ENCODE data around the gene ARMC9. TPM values are rescaled to one million over a fixed set of nuclear protein-coding genes. Genes with fewer than 3 reads are reported as not detected.
"Not testable (repeated sequence)": the region's sequence is repeated elsewhere in the genome, so short reads cannot be mapped to it uniquely, and the experiment has no call there.

ARMC9 gene
- total RNA-seq, 1 donor from 2014 or later, result 3.9 TPM

DNA sequence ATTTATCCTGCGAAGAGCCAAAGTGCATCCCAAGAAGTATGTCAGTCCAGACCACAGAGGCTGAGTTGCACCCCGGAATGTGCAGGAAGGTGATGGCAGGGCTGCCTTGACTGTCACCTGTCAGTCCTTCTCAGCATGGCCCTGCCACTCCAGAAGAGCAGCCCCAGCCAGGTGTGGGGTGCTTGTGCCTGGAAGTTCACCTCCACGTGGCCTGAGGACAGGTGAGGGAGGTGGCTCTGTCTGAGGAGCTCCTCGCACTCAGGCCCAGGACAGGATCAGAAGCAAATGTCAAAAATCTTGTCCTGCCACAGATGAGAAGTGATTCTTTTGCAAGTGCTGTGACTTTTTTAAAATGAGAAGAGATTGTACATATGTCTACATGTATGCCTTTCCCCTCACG lies 165.6 kb downstream of the ARMC9 start:
- intact Hi-C loops (cut with DNase I), result no loop called here
- no peak for DNase-seq (ENCODE audit: low spot score)

- DNase-seq (ENCODE audit: low spot score), result peak; percentile 72
- intact Hi-C loops (cut with DNase I), result no loop called here
These were observed 166.8 kb downstream of the ARMC9 start for GRCh38 chr2:231364961-231365810.

DNA sequence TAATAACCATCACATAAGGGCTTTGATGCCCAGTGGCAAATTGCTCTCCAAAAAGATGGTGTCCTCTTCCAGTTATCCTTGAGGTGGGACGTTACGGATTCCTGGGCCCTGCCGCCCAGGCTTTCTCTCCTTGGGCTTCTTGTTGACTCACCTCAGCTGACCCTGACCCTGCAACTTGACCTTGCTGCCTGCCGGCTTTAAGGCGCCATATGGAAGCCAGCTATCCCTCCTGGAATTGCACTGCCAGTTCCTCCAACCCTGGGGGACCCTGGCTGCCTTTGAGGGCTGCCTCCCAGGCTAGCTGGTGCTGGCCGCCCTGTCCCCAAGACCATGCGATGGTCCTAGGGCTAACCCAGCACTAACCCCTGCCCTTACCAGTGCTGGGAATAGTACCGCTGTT lies 168.7 kb downstream of the ARMC9 start:
- intact Hi-C loops (cut with DNase I), result no loop called here
- DNase-seq (ENCODE audit: low spot score), result no peak

- DNase-seq (ENCODE audit: low spot score), result peak; percentile 82
- intact Hi-C loops (cut with DNase I), result no loop called here
These were observed 171.4 kb downstream of the ARMC9 start for GRCh38 chr2:231369580-231370428.

DNA sequence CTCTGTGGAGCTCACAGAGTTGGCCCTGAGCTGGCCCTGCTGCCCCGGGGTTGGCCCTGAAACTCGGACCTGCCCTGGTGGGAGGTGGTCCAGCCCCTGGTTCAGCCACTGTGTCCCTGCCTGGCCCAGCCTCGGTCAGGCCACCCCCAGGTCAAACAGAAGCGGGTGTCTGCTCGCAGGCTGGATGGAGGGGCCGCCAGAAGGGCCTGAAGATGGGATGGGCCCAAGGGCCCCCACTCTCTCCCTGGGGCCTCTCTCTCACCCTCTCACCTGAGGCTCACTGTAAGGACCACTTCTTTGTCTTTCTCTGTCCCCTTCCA lies 172.0 kb downstream of the ARMC9 start:
- intact Hi-C loops (cut with DNase I), result no loop called here
- DNase-seq (ENCODE audit: low spot score), result no peak

GRCh38 chr2:231370749-231371429 lies 172.5 kb downstream of the ARMC9 start:
- intact Hi-C loops (cut with DNase I), result no loop called here
- DNase-seq (ENCODE audit: low spot score), result no peak

- intact Hi-C loops (cut with DNase I), result no loop called here
- DNase-seq (ENCODE audit: low spot score), result no peak
These were observed 173.1 kb downstream of the ARMC9 start for GRCh38 chr2:231371430-231372054.

DNA sequence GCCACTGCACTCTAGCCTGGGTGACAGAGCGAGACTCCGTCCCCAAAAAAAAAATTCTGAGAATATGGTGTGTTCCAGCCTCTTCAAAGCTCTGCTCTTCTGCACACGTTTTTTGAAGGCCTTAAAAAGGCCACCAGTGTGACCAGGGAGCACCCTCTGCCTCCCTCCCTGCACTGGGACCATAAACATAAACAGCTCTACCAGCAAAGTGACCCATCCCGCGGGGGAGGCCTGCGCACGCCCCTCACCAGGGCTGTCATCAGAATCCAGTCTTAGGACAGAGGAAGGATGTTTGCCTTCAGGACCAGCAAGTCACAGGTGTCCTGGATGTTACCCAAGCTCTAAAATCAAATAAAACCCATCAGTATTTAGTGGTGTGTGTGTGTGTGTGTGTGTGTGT lies 173.9 kb downstream of the ARMC9 start:
- intact Hi-C loops (cut with DNase I), result no loop called here
- no peak for DNase-seq (ENCODE audit: low spot score)

GRCh38 chr2:231373184-231373583 lies 174.8 kb downstream of the ARMC9 start:
- no peak for DNase-seq (ENCODE audit: low spot score)
- intact Hi-C loops (cut with DNase I), result no loop called here

DNA sequence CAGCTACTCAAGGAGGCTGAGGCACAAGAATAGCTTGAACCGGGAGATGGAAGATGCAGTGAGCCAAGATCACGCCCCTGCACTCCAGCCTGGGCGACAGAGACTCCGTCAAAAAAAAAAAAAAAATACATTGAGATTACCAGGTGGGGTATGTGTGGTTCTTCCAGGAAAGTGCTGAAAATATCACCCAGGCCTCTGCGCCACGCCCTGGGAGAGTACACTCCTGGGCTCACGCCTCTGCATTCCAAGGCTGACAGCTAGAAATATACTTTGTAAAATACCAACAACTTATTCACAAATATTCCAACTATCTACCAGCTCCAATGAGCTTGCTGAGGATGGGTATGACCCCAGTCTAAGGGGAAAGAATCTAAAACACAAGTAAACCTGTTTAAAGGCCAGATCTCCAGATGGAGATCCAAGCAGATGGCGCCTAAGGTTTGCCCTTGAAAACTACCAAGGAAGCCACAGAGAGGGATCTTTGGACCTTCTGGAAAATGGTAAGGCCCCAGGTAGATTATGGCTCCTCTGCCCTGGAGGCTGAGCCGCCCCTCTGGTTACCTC lies 175.4 kb downstream of the ARMC9 start:
- no peak for DNase-seq (ENCODE audit: low spot score)
- intact Hi-C loops (cut with DNase I), result no loop called here

- no peak for DNase-seq (ENCODE audit: low spot score)
- intact Hi-C loops (cut with DNase I), result no loop called here
These were observed 176.3 kb downstream of the ARMC9 start for GRCh38 chr2:231374771-231375170.

- DNase-seq (ENCODE audit: low spot score); intact Hi-C loops (cut with DNase I): not testable (repeated sequence)
These were observed 177.7 kb downstream of the ARMC9 start for GRCh38 chr2:231375994-231376615.

DNA sequence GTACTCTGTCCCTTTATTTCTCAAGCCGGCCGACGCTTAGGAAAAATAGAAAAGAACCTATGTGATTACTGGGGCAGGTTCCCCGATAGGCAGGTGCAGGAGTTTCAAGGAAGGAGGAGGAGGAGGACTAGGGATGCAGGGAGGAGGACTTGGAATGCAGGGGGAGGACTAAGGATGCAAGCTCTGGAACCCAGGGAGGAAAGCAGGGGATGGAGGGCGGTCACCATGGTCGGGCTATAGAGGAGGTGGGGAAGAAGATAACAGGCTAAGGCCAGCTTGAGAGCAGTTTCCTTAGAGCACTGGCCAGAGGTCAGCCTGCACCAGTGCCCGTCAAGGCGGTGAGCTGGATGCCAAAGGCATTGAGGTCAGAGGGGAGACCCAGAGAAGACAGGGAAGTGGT lies 178.4 kb downstream of the ARMC9 start:
- intact Hi-C loops (cut with DNase I), result no loop called here
- DNase-seq (ENCODE audit: low spot score), result no peak

- no peak for DNase-seq (ENCODE audit: low spot score)
- intact Hi-C loops (cut with DNase I), result no loop called here
These were observed 179.7 kb downstream of the ARMC9 start for GRCh38 chr2:231378026-231378722.

DNA sequence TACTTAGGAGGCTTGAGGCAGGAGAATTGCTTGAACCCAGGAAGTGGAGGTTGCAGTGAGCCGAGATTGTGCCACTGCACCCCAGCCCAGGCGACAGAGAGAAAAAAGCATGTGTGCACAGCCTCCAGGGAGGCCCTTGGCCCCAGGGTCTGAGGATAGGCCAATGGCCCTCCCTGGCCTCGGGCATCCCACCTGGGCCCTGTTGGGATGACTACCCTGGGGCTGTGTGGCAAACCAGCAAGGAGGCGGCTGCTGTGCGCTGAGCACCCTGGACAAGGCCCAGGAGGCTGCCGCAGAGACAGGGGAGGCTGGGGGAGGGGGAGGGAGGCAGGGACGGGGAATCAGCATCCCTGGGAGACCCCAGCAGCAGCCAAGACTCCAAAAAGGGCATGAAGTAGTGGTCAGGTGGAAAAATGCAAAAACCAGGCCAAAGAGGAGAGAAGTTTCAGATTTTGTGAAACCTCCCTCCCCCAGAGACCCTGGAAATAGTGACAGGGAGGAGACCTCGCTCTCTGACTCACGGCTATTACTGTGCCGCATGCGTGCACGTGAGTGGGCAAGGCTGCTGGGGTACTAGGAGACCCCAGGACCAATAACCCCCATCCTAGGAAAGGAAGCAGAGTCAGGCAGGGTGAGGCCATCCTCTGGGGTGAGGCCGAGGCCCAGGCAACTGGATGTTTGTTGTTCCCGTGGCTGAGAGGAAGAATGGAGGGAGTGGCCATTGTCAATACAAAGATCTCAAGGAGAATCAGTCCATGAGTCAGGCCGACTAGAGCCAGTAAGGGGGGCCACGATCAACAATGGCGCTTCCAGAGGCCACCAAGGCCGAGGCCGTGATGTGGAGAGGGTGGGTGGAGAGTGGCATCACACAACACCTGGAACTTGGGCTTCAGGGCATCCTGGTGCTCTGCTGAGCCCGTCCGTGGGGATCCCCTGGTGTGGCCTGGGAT lies 181.1 kb downstream of the ARMC9 start:
- intact Hi-C loops (cut with DNase I), result no loop called here
- DNase-seq (ENCODE audit: low spot score), result no peak

- intact Hi-C loops (cut with DNase I), result no loop called here
- no peak for DNase-seq (ENCODE audit: low spot score)
These were observed 181.9 kb downstream of the ARMC9 start for GRCh38 chr2:231380307-231380706.

DNA sequence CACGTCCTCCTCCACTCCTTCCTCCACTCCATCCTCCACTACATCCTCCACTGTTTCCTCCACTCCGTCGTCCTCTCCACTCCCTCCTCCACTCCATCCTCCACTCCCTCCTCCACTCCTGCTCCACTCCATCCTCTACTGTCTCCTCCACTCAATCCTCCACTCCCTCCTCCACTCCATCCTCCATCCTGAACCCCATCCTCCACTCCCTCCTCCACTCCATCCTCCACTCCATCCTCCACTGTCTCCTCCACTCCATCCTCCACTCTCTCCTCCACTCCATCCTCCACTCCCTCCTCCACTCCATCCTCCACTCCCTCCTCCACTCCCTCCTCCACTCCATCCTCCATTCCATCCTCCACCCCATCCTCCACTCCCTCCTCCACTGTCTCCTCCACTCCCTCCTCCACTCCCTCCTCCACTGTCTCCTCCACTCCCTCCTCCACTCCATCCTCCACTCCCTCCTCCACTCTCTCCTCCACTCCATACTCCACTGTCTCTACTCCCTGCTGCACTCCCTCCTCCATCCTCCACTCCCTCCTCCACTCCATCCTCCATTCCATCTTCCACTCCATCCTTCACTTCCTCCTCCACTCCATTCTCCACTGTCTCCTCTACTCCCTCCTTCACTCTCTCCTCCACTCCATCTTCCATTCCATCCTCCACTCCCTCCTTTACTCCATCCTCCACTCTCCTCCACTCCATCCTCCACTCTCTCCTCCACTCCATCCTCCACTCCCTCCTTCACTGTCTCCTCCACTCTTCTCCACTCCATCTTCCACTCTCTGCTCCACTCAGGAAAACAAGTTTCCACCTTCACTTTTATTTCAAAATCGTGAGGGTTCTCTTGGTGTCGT lies 182.8 kb downstream of the ARMC9 start:
- intact Hi-C loops (cut with DNase I), result no loop called here
- DNase-seq (ENCODE audit: low spot score), result no peak

Measured in cardiac septum (tissue), 1 donor.